ENCODE measurements around the gene CPNE6.
"Not testable (repeated sequence)": the region's sequence is repeated elsewhere in the genome, so short reads cannot be mapped to it uniquely, and the experiment has no call there.

CPNE6 gene

GRCh38 chr14:24071144-24071697 is at the start of gene CPNE6:
Gene CPNE6 (plus strand): TSS chr14:24071562. CDS start chr14:24072937, 1,375 bp downstream.
- peaks cover 25% of the 10 kb centered on the region for H3K27me3 Mint-ChIP-seq (ENCODE audit: low read depth)
- H3K27ac Mint-ChIP-seq, result no peak within 1 kb of the TSS
- no peaks in the 10 kb centered on the region for H3K36me3 Mint-ChIP-seq (ENCODE audit: low read depth)
- H3K4me1 Mint-ChIP-seq, result no peaks in the 10 kb centered on the region
- no peak within 1 kb of the TSS for H3K4me3 Mint-ChIP-seq
- no peaks in the 10 kb centered on the region for H3K9me3 Mint-ChIP-seq
- no peak for TF ChIP-seq CTCF (IDR thresholded peaks at IDR 0.05; ENCODE audit: unreplicated experiment in 3 of 3)

DNA sequence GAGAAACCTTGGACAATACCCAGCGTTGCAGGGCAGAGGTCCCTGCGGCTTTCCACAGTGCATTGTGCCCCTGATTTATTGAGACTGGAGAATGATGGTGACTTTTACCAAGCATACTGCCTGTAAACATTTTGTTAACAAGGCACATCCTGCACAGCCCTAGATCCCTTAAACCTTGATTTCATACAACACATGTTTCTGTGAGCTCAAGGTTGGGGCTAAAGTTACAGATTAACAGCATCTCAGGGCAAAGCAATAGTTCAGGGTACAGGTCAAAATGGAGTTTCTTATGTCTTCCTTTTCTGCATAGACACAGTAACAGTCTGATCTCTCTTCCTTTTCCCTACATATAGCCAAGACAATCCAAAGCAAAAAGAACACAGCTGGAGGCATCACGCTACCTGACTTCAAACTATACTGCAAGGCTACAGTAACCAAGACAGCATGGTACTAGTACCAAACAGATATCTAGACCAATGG is 46.4 kb upstream of the CPNE6 start:
- not testable (repeated sequence) for H3K4me3 Mint-ChIP-seq; H3K36me3 Mint-ChIP-seq (ENCODE audit: low read depth); H3K4me1 Mint-ChIP-seq; H3K27me3 Mint-ChIP-seq (ENCODE audit: low read depth); H3K27ac Mint-ChIP-seq
- peaks cover 28% of the 10 kb centered on the region for H3K9me3 Mint-ChIP-seq

GRCh38 chr14:24029687-24030086 is 41.7 kb upstream of the CPNE6 start:
- not testable (repeated sequence) for H3K27me3 Mint-ChIP-seq (ENCODE audit: low read depth); H3K27ac Mint-ChIP-seq; H3K36me3 Mint-ChIP-seq (ENCODE audit: low read depth); H3K4me1 Mint-ChIP-seq; H3K4me3 Mint-ChIP-seq
- H3K9me3 Mint-ChIP-seq, result peaks cover 47% of the 10 kb centered on the region

- H3K36me3 Mint-ChIP-seq (ENCODE audit: low read depth); H3K27me3 Mint-ChIP-seq (ENCODE audit: low read depth); H3K27ac Mint-ChIP-seq; H3K4me3 Mint-ChIP-seq; H3K4me1 Mint-ChIP-seq: not testable (repeated sequence)
- peaks cover 39% of the 10 kb centered on the region for H3K9me3 Mint-ChIP-seq
Measured at GRCh38 chr14:24031331-24031730, 40.0 kb upstream of the CPNE6 start.

DNA sequence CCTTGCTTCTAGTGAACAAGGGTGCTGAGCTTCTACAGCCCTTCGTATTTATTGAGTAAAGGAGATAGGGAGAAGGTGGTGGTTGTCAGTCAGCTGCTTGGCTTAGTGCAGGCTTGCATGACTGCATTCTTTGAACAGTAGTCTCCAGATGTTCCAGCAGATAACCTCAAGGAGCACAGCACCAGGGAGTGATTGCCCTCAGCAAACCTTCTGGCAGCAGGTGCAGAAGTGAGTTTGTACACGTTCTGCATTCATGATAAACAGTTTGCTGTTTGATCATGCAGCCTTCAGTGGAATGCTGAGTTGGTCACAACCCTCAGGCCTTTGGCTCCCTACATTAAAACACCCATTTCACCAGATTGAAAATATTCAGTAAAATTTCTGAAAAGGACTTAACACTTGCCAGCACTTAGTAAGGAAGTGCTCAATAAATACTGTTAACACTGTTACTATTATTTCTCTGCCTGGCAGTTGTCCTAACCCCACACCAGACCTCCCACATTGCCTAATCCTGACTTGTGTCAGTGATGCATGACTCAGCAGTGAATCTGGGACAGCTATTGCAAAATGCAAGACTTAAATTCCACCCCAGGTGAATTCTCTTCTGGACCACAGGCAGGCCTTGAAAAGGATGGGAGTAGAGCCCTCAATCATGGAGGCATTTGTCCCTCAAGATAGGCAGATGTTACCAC is 38.5 kb upstream of the CPNE6 start:
- H3K9me3 Mint-ChIP-seq, result peaks cover 28% of the 10 kb centered on the region
- no peaks in the 10 kb centered on the region for H3K36me3 Mint-ChIP-seq (ENCODE audit: low read depth)
- TF ChIP-seq CTCF (IDR thresholded peaks at IDR 0.05; ENCODE audit: unreplicated experiment in 3 of 3), result no peak
- peaks cover 7% of the 10 kb centered on the region for H3K4me1 Mint-ChIP-seq
- H3K4me3 Mint-ChIP-seq, result no peak overlapping the region
- peaks cover 3% of the 10 kb centered on the region for H3K27me3 Mint-ChIP-seq (ENCODE audit: low read depth)
- no peak overlapping the region for H3K27ac Mint-ChIP-seq

GRCh38 chr14:24035769-24036168 is 35.6 kb upstream of the CPNE6 start:
- H3K27me3 Mint-ChIP-seq (ENCODE audit: low read depth), result not testable (repeated sequence)

GRCh38 chr14:24036169-24036962 is 35.0 kb upstream of the CPNE6 start:
- Mint-ChIP-seq H3K27ac (peak overlapping the region; percentile 92 to 98 (median 96)), H3K27me3 (ENCODE audit: low read depth) (peaks cover 3% of the 10 kb centered on the region), H3K36me3 (ENCODE audit: low read depth) (no peaks in the 10 kb centered on the region), H3K4me3 (peak overlapping the region; percentile 90 to 95 (median 93)), H3K4me1 (peaks cover 7% of the 10 kb centered on the region), H3K9me3 (peaks cover 20% of the 10 kb centered on the region)
- TF ChIP-seq CTCF (IDR thresholded peaks at IDR 0.05; ENCODE audit: unreplicated experiment in 3 of 3), result peak; percentile 76 to 77 (median 76)

More at GRCh38 chr14:24035769-24036168, 35.6 kb upstream of the CPNE6 start:
- Mint-ChIP-seq H3K9me3 (peaks cover 25% of the 10 kb centered on the region), H3K4me3 (peak overlapping the region; percentile 90 to 95 (median 93)), H3K27ac (peak overlapping the region; percentile 91 to 96 (median 92))
- not testable (repeated sequence) for H3K4me1 Mint-ChIP-seq; H3K36me3 Mint-ChIP-seq (ENCODE audit: low read depth)

Data from nephron (organoid).